ENCODE data around the gene USH2A.

DNA sequence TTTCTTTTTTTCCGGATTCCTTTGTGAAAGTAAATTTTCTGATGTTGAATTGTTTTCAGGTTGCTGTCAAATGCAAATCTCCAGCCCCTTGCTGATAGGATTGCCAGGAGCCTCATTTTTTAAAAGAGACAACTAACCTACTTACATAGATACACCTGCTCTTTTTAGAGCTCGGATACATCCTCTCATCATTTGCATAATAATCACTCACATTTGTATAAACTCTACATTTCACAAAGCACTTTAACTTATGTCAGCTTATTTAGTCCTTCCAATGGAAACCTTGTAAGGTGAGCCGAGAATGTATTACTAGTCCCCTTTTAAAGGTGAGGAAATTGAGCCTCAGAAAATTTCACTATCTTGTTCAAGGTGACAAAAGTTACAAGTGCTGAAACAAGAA lies 771.4 kb downstream of the USH2A start:
- TF ChIP-seq POLR2A (IDR thresholded peaks at IDR 0.05) (no peak), POLR2AphosphoS5 (IDR thresholded peaks at IDR 0.05) (no peak)
- TF ChIP-seq, protein P1, sequence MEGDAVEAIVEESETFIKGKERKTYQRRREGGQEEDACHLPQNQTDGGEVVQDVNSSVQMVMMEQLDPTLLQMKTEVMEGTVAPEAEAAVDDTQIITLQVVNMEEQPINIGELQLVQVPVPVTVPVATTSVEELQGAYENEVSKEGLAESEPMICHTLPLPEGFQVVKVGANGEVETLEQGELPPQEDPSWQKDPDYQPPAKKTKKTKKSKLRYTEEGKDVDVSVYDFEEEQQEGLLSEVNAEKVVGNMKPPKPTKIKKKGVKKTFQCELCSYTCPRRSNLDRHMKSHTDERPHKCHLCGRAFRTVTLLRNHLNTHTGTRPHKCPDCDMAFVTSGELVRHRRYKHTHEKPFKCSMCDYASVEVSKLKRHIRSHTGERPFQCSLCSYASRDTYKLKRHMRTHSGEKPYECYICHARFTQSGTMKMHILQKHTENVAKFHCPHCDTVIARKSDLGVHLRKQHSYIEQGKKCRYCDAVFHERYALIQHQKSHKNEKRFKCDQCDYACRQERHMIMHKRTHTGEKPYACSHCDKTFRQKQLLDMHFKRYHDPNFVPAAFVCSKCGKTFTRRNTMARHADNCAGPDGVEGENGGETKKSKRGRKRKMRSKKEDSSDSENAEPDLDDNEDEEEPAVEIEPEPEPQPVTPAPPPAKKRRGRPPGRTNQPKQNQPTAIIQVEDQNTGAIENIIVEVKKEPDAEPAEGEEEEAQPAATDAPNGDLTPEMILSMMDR (IDR thresholded peaks at IDR 0.05), result no peak

All from prostate gland (tissue), 2 donors.